NCI-H748 treated with DMSO at 0.1 percent for 48 hours (cell line): ENCODE data around the gene IRS1.

Source experiments
- DNase-seq: peaks from one replicate; lab custom pipeline; 2025; lab: John Stamatoyannopoulos, UW

IRS1 gene

GRCh38 chr2:226813148-226813701 is 13.6 kb upstream of the IRS1 start:
- no peak for DNase-seq

DNA sequence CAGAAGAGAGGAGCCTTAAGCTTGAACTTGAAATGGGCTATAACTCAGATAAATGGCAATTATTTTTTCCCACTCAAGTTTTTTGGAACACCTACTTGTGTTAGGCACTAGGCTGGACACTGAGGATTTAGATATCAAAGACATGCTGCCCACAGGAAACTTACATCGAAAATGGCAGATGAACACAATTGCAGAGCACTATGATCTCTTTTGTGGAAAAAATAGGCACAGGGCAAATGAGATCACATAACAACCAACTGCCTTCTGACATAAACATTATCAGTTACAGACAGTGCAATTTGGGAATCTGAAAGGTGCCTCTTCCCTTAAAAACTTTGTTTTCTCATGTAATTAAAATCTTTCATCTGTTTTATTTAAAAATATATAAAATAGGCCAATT is 3.8 kb upstream of the IRS1 start:
- no peak for DNase-seq

DNA sequence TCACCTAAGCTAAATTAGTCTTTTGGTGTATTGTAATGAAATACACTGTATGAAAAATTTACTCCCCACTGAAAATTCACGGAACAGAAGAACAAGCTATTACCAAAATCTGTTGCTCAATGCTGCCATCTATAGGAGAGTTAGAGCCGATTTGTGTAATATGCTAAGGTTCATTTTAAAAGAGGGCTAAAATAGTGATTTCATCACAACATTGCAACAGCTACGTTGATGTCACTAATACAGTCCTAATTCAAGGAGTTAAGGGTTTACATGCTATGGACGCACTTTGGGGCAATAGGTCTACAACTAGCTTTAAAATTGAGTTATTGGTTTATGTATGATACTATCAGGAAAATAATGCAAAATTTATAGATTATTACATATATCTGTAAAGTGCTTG is 3.0 kb upstream of the IRS1 start:
- DNase-seq: peak; percentile 52

GRCh38 chr2:226800941-226801784 is 1.5 kb upstream of the IRS1 start:
- peak; percentile 80 for DNase-seq

DNA sequence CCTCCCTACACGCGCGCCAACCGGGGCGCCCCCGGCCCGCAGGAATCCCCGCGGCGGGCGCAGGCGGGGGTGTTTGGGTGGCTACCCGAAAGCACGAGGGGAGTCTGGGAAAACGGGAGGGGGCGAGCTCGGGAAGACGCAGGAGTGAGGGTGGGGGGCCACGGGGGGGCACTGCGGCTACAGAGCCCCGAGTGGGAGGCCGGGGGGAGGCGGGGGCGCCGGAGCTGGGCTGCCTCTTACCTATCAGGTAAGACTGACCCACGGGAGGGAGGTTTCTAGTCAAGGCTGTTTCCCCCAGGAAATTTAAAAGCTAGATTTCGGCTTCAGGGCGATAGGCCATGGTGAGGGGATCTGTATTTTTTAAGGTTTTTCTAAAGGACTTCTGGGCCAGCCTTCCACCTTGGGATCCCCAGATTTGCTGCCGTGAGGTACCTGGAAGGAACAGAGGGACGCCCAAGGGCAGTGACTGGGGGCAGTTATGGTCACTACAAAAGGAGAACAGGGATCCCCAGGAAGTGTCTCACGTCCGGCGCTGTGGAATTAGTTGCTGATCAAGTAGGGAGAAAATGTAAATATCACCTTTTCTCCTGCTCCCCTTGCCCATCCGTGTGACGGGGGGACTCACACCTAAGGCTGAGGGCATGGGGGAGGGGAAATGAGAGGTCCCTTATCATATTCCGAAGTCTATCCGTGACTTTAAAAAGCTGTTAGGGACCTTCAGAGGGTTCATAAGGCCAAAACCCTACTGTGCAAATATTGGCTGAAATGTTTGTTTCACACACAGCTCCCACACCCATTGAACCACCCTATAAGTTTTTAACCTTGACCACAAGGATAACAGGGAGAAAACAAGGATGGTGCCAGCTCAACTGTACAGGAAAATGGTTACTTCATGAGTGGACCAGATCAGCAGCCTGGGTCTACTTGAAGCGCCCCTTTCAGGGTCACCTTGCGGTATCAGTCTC is 638 bp upstream of the IRS1 start:
- DNase-seq: no peak

DNA sequence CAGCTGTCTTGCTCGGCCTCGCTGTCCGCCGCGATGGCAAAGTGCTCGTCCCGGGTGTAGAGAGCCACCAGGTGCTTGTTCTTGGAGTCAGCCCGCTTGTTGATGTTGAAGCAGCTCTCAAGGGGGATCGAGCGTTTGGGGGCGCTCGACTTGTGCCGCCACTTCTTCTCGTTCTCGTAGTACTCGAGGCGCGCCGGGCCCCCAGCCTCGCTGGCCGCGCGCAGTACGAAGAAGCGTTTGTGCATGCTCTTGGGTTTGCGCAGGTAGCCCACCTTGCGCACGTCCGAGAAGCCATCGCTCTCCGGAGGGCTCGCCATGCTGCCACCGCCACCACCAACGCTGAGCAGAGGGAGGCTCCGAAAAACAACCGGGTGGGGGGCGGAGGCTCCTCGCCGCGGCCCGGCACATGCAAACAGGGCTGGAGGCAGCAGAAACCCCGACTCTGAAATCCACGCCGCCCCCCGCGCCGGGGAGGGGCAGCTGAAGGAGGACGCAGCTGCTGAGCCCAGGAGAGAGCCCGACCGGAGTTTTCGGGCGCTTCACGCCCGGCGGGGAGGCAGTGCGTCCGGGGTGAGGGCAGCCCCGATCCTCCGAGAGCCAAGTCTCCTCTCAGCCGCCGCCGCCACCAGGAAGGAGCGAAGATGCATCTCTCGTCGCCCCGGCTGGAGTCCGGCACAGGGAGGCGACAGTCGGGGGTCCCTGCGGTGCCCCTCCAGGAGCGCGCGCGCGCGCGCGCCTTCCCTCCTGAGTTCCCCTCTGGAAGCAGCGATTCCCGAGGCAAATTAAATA is 1.0 kb downstream of the IRS1 start:
- DNase-seq: peak; percentile 21

- no peak for DNase-seq
These were observed 1.6 kb downstream of the IRS1 start for GRCh38 chr2:226797989-226798421.

DNA sequence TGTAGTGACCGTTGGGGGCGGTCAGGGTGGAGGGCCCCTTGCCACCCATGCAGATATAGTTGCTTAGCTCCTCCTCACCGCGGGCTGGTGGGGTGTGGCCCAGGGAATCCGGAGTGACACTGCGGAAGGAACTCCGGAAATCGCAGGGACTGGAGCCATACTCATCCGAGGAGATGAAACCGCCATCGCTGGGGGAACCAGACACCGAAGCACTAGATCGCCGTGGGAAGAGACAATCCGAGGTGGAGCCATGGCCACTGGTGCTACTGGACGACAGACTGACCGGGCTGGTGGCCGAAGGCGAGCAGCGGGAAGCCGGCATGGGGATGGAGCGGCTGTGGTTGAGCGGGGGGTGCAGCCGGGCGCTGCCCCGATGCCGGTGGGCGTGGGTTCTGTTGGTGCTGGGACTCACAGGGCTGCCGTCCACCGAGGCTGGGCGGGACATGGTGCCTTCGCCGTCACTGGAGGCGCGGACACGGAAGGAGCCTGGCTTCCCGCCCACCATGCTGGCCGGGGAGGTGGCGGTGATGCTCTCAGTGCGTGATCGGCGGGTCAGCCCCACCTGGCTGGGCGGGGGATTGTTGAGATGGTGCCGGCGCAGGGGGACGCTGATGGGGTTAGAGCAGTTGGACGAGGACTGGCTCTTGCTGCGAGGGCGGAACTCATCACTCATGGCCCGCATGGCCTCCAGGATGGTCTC is 2.2 kb downstream of the IRS1 start:
- no peak for DNase-seq

GRCh38 chr2:226796840-226797288 is 2.8 kb downstream of the IRS1 start:
- no peak for DNase-seq

- DNase-seq: no peak
These were observed 3.4 kb downstream of the IRS1 start for GRCh38 chr2:226796012-226796839.

- no peak for DNase-seq
These were observed 4.2 kb downstream of the IRS1 start for GRCh38 chr2:226795281-226796011.

GRCh38 chr2:226794751-226795171 is 4.9 kb downstream of the IRS1 start:
- no peak for DNase-seq

- no peak for DNase-seq
These were observed 5.4 kb downstream of the IRS1 start for GRCh38 chr2:226794196-226794661.

- DNase-seq: no peak
These were observed 6.0 kb downstream of the IRS1 start for GRCh38 chr2:226793646-226794045.

GRCh38 chr2:226792155-226792881 is 7.3 kb downstream of the IRS1 start:
- DNase-seq: no peak

- DNase-seq: peak; percentile 63
These were observed 8.0 kb downstream of the IRS1 start for GRCh38 chr2:226791487-226792081.

DNA sequence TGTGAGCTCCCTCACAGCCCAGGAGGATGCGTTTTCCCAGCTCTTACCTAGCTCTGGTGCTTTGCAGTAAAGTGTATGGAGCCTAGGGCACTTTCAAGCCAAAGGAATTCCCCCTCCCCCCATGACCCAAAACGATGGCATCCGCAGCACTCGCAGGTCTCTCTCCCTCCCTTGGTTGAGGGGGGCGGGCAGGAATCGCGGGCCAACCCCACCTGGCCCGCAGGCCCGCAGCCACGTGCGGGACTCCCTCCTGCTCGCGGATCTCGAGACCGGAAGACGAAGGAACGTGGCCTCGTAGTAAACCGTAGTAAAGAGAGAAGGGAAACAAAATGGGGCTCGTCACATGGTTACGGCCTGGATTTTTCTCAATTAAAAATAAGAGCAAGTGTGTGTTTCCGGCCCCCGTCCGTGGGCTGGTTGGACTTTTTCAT is 8.5 kb downstream of the IRS1 start:
- peak; percentile 57 for DNase-seq

DNA sequence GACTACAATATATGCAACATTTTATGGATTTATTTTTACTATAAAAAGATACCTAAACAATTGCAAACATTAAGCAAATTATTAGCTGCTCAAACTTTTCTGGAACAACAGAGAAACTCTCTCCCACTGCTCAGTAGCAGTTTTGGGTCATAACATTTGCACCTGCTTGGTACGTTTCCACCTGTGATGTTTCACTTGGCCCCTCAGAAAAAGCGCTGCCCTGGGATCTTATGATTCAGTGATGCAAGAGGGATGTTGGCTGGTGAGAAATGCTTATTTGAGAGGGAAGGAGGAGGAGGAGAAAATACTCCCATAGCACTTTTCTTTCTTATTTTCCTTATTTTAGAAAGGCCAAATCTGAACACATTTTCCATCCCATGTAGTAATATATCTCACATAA is 9.2 kb downstream of the IRS1 start:
- DNase-seq: no peak
